Measurements from ENCODE around the gene ARID1B. TPM values are rescaled to one million over a fixed set of nuclear protein-coding genes. Genes with fewer than 3 reads are reported as not detected.

Gene ARID1B
- total and polyA plus RNA-seq, 4 donors, result 7.0 to 49.0 (median 24.2) TPM

DNA sequence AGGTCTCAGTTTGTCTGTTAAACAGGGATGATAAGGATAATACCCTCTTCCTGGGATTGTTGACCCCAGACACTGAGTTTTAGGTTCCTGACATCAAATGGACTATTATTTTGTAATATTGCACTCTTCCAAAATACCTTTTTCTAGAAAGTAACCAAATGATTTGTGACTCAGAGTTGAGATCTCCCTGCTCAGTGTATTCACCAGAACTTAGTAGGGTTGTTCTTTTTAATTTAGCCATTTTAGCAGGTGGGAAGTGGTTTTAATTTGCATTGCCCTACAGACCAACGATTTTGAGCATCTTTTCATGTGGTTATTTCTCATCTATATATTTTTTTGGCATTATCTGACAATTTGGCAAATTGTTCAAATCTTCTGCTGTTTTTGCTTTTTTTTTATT is 471.1 kb downstream of the ARID1B start (continued):
- TF ChIP-seq, protein P1, sequence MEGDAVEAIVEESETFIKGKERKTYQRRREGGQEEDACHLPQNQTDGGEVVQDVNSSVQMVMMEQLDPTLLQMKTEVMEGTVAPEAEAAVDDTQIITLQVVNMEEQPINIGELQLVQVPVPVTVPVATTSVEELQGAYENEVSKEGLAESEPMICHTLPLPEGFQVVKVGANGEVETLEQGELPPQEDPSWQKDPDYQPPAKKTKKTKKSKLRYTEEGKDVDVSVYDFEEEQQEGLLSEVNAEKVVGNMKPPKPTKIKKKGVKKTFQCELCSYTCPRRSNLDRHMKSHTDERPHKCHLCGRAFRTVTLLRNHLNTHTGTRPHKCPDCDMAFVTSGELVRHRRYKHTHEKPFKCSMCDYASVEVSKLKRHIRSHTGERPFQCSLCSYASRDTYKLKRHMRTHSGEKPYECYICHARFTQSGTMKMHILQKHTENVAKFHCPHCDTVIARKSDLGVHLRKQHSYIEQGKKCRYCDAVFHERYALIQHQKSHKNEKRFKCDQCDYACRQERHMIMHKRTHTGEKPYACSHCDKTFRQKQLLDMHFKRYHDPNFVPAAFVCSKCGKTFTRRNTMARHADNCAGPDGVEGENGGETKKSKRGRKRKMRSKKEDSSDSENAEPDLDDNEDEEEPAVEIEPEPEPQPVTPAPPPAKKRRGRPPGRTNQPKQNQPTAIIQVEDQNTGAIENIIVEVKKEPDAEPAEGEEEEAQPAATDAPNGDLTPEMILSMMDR (IDR thresholded peaks at IDR 0.05; ENCODE audit: low read depth, low read length, missing input control), result no peak

DNA sequence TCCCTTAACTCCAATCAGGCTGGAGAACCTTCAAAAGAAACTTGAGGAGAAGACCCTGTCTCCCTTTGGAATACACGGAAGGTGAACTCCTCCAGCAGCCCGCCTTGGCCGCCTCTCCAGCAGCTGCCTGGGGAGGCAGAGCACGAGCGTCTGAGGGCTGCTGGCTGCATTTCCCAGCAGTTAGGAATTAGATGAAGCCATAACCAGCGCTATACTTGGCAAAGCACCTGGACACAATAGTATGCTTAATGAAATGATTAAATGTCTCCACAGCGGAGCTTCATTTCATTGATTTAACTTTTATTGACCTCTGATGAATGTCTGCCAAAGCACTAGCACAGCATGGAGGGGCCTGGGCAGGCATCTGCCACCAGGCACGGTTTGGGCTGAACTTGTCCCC is 472.6 kb downstream of the ARID1B start:
- Histone ChIP-seq H3K27me3 (ENCODE audit: control insufficient read depth in 4 of 4, insufficient read depth in 4 of 4, low read length in 3 of 4) (no peaks in the 10 kb centered on the region), H3K4me3 (ENCODE audit: low read depth in 1 of 3, low read length in 3 of 3) (no peak overlapping the region), H3K4me1 (ENCODE audit: control insufficient read depth in 4 of 4, insufficient read depth in 4 of 4, low read length in 3 of 4) (no peaks in the 10 kb centered on the region), H3K9ac (ENCODE audit: low read depth in 1 of 2, low read length in 2 of 2) (no peak overlapping the region), H3K36me3 (ENCODE audit: control insufficient read depth in 4 of 4, insufficient read depth in 3 of 4, low read depth in 1 of 4, low read length in 3 of 4) (no peaks in the 10 kb centered on the region), H3K27ac (ENCODE audit: low read depth in 1 of 2, low read length in 2 of 2) (no peak overlapping the region), H3K9me3 (ENCODE audit: control insufficient read depth in 4 of 4, low read length in 3 of 4) (peaks cover 0 to 2% (median 0%) of the 10 kb centered on the region in 4 donors)
- no peak for DNase-seq (ENCODE audit: low spot score)
- 65% methylated on average over 8 of the region's 8 CpGs for WGBS
- TF ChIP-seq JUND (IDR thresholded peaks at IDR 0.05) (no peak), RXRA (IDR thresholded peaks at IDR 0.05) (no peak), HNF4A (conservative IDR thresholded peaks at IDR 0.05) (no peak), EGR1 (IDR thresholded peaks at IDR 0.05; ENCODE audit: low read depth in 2 of 2) (no peak), FOXA2 (IDR thresholded peaks at IDR 0.05) (no peak), ATF3 (IDR thresholded peaks at IDR 0.05) (no peak), HNF4G (IDR thresholded peaks at IDR 0.05) (no peak), SP1 (IDR thresholded peaks at IDR 0.05) (no peak), TAF1 (conservative IDR thresholded peaks at IDR 0.05) (no peak), GABPA (IDR thresholded peaks at IDR 0.05 in 1 of 2, conservative IDR thresholded peaks at IDR 0.05 in 1 of 2) (no peak), FOXA1 (IDR thresholded peaks at IDR 0.05) (no peak), NR2F2 (IDR thresholded peaks at IDR 0.05) (no peak), YY1 (IDR thresholded peaks at IDR 0.05) (no peak), RAD21 (IDR thresholded peaks at IDR 0.05) (no peak), MAX (IDR thresholded peaks at IDR 0.05) (no peak)
- TF ChIP-seq, protein P2, sequence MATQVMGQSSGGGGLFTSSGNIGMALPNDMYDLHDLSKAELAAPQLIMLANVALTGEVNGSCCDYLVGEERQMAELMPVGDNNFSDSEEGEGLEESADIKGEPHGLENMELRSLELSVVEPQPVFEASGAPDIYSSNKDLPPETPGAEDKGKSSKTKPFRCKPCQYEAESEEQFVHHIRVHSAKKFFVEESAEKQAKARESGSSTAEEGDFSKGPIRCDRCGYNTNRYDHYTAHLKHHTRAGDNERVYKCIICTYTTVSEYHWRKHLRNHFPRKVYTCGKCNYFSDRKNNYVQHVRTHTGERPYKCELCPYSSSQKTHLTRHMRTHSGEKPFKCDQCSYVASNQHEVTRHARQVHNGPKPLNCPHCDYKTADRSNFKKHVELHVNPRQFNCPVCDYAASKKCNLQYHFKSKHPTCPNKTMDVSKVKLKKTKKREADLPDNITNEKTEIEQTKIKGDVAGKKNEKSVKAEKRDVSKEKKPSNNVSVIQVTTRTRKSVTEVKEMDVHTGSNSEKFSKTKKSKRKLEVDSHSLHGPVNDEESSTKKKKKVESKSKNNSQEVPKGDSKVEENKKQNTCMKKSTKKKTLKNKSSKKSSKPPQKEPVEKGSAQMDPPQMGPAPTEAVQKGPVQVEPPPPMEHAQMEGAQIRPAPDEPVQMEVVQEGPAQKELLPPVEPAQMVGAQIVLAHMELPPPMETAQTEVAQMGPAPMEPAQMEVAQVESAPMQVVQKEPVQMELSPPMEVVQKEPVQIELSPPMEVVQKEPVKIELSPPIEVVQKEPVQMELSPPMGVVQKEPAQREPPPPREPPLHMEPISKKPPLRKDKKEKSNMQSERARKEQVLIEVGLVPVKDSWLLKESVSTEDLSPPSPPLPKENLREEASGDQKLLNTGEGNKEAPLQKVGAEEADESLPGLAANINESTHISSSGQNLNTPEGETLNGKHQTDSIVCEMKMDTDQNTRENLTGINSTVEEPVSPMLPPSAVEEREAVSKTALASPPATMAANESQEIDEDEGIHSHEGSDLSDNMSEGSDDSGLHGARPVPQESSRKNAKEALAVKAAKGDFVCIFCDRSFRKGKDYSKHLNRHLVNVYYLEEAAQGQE (IDR thresholded peaks at IDR 0.05), result no peak
- TF ChIP-seq, protein P1 (IDR thresholded peaks at IDR 0.05; ENCODE audit: low read depth, low read length, missing input control), result no peak
- TF ChIP-seq, protein P3, sequence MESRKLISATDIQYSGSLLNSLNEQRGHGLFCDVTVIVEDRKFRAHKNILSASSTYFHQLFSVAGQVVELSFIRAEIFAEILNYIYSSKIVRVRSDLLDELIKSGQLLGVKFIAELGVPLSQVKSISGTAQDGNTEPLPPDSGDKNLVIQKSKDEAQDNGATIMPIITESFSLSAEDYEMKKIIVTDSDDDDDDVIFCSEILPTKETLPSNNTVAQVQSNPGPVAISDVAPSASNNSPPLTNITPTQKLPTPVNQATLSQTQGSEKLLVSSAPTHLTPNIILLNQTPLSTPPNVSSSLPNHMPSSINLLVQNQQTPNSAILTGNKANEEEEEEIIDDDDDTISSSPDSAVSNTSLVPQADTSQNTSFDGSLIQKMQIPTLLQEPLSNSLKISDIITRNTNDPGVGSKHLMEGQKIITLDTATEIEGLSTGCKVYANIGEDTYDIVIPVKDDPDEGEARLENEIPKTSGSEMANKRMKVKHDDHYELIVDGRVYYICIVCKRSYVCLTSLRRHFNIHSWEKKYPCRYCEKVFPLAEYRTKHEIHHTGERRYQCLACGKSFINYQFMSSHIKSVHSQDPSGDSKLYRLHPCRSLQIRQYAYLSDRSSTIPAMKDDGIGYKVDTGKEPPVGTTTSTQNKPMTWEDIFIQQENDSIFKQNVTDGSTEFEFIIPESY (IDR thresholded peaks at IDR 0.05), result no peak

All from liver (tissue), 9 donors.